GM18517 (cell line): Measurements from ENCODE around the gene FOXL1.

ENCODE experiments used
- ATAC-seq: cut with Tn5 transposase; IDR thresholded peaks from one replicate; pipeline ENCODE4 v1.9.1; 2021; ENCODE audit warnings: mild to moderate bottlenecking, moderate library complexity; ENCODE audit not compliant: unreplicated experiment

FOXL1 gene

GRCh38 chr16:86598607-86599565, 20.5 kb downstream of the FOXL1 start:
- no peak for ATAC-seq

GRCh38 chr16:86601356-86601755, 23.0 kb downstream of the FOXL1 start:
- ATAC-seq, result no peak

GRCh38 chr16:86602521-86602920, 24.2 kb downstream of the FOXL1 start:
- ATAC-seq, result no peak

GRCh38 chr16:86604436-86605193, 26.3 kb downstream of the FOXL1 start:
- no peak for ATAC-seq

DNA sequence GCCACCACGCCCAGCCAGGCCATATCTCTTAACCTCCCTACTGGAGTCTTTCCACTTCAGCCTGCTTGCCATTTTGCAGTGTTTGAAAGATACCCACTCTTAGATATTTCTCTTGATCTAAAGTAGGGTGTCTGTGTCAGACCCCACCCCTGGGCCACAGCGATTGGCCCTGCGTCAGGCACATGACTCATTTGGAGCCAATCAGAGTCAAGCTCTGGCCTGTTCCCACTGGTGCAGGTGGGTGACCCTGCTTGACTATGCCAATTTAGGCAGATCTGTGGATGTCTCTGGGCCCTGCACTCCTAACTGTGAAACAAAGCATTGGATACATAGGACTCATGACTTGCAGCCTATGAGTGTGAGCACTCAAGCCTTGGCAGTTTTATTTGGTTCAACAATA, 27.6 kb downstream of the FOXL1 start:
- no peak for ATAC-seq

- ATAC-seq, result no peak
These were observed 30.0 kb downstream of the FOXL1 start for GRCh38 chr16:86608301-86608747.

- ATAC-seq, result no peak
These were observed 30.8 kb downstream of the FOXL1 start for GRCh38 chr16:86609115-86609514.

DNA sequence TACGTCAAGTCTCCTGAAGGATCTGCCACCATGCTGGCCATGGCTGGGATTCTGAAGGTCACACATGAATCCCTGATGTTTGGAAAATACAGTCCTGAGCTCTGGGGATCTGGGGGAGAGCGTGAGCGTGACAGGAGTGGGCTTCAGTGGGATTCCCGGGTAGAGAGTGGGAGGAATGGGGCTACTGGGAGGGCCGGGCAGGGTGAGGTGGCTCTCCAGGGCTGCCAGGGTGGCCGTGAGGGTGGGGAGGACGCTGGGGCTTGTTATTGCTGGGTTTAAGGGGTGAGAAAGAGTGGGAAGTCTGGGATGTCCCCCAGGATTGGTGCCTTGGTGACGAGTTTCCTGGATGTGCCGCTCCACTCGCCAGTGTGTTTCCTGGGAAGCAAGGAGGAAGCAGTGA, 31.3 kb downstream of the FOXL1 start:
- ATAC-seq, result no peak

DNA sequence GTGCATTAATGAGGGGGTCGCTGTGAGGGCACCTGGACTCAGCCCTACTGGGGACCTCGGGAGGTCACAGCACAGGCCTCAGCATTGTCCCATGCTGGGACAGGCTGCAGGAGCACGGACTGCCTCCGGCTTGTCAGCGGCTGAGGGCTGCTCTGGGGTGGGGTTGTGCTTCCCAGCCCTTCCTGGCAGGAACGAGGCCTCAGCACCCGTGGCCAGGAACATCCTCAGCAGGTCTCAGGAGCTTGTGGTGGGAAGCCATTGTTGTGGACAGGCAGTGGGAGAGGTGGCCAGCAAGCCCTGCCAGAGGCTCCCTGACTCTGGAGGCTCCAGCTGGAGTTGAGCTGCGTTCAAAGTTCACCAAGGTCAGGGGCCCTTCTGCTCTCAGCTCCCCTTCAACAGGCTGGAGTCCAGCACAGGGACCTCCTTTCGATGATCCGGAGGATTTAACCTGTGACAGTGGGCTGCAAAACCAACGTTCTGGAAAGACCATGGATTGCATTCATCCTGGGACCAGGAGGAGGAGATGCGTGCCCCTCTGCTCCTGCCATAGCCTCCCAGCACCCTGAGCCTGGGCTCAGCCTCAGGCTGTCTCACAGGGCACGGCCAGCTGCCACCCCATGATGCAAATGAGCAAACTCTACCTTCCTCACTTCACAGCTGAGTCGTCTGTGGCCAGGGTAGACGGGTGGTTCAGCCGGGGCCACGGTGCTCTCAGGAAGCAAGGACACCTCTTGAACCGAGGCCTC, 32.6 kb downstream of the FOXL1 start:
- ATAC-seq, result no peak

- ATAC-seq, result no peak
These were observed 33.1 kb downstream of the FOXL1 start for GRCh38 chr16:86611525-86611855.

DNA sequence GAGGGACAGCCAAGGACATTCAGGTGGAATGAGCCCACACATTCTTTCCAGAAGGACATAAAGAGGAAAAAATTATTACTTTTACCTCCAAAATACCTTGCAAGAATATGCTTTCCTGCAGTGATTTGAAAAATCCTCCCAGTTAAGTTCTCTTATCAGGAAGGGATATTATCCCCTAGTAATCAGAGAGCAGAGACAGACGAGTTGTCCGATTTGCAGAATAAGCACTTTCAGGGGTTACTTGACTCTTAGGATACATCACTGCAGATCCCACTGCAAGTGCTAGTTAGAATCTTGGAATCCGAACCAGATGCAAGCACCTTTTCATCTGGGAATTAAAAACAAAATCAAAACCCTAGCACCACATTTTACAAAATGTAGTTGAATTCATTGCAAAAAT, 33.6 kb downstream of the FOXL1 start:
- no peak for ATAC-seq

DNA sequence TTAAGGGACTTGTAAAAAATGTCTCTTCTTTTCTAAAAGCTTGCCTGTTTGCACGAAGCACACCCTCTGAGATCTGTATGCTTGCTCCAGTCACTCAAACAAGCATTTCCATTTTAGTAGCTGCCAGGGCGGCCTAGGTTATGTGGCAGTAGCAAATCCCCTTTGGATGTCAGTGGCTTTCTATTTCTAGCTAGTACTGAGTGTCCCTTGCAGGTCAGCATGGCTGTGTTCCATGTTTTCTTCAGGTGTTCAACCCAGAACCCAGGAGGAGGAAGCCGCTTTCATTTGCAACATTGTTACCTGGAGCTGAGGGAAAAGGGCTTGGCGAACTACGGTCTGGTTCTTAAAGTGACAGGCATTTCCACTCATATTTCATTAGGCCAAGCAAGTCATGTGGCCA, 36.4 kb downstream of the FOXL1 start:
- no peak for ATAC-seq

GRCh38 chr16:86616906-86617305, 38.6 kb downstream of the FOXL1 start:
- ATAC-seq, result no peak

GRCh38 chr16:86618431-86619238, 40.3 kb downstream of the FOXL1 start:
- ATAC-seq, result no peak

- no peak for ATAC-seq
These were observed 41.0 kb downstream of the FOXL1 start for GRCh38 chr16:86619239-86619794.

DNA sequence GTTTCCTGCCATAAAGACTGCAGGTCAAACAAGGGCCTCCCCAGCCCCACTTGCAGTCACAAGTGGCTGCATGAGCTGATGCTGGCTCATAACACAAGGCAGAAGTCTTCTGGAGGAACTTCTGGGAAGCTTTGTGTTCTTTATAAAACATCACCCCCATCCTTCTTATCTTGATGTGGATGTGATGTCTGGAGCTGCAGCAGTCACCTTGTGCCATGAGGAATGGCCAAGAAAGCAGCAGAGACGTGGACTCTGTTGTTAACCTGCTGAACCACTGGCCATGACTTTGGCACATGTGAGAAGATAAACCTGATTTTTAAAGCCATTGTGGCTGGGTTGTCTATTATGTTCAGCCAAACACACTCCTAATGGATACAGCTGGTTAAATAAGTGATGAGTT, 41.8 kb downstream of the FOXL1 start:
- ATAC-seq, result no peak

GRCh38 chr16:86621966-86622365, 43.6 kb downstream of the FOXL1 start:
- ATAC-seq, result no peak

DNA sequence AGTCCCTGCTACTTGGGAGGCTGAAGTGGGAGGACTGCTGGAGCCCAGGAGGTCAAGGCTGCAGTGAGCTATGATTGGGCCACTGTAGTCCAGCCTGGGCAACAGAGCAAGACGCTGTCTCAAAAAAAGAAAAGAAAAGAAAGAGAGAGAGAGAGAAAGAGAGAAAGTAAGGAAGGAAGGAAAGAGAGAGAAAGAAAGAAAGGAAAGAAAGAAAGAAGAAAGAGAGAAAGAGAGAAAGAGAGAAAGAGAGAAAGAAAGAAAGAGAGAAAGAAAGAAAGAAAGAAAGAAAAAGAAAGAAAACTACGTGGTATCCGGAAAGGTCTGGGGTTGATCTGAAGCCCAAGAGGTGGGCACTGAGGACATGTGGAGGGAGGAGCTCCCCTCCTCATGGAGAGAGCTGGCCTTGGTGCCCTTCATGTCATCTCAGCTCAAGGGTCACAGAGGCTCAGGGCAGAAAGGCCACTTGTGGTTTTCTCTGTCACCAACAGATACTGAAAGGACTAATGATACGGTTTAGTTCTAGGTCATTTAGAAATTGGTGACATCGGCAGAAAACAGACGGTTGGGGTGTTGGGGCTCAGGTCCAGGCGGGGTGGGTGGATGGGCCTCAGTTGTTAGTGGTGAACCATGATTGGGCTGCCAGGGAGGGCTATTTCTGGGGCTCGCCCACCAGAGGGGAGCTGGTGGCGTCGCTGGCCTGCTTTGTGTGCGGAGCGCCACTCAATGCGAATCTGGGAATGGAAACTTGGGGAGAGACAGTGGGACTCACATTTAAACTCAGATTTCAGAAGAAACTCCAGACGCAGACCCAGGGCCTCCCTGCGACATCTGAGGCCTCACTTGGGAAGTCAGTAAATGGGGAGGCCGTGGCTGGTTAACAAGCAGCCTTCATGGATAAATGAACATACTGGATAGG, 44.6 kb downstream of the FOXL1 start:
- ATAC-seq, result no peak

GRCh38 chr16:86625029-86625428, 46.7 kb downstream of the FOXL1 start:
- no peak for ATAC-seq
